Measurements from ENCODE around the gene CSRP2.

The CSRP2 gene

GRCh38 chr12:76878899-76879709, at the start of gene CSRP2:
CSRP2 (minus strand) TSS chr12:76879019; CDS start chr12:76866260, 12,759 bp downstream.
- peak; percentile 41 for DNase-seq (ENCODE audit: extremely low read depth, low read depth)
- H3K4me3 ChIP-seq (replicated peaks; ENCODE audit: low read depth, low read length), result peak within 1 kb of the TSS; percentile 74
- TF ChIP-seq, protein P1, sequence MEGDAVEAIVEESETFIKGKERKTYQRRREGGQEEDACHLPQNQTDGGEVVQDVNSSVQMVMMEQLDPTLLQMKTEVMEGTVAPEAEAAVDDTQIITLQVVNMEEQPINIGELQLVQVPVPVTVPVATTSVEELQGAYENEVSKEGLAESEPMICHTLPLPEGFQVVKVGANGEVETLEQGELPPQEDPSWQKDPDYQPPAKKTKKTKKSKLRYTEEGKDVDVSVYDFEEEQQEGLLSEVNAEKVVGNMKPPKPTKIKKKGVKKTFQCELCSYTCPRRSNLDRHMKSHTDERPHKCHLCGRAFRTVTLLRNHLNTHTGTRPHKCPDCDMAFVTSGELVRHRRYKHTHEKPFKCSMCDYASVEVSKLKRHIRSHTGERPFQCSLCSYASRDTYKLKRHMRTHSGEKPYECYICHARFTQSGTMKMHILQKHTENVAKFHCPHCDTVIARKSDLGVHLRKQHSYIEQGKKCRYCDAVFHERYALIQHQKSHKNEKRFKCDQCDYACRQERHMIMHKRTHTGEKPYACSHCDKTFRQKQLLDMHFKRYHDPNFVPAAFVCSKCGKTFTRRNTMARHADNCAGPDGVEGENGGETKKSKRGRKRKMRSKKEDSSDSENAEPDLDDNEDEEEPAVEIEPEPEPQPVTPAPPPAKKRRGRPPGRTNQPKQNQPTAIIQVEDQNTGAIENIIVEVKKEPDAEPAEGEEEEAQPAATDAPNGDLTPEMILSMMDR (IDR thresholded peaks at IDR 0.05; ENCODE audit: low read depth, low read length, missing control alignments), result peak; percentile 16

GRCh38 chr12:76927170-76927784, 48.5 kb upstream of the CSRP2 start:
- TF ChIP-seq, protein P1 (IDR thresholded peaks at IDR 0.05; ENCODE audit: low read depth, low read length, missing control alignments), result peak; percentile 62
- no peak for DNase-seq (ENCODE audit: extremely low read depth, low read depth)
- no peak overlapping the region for H3K4me3 ChIP-seq (replicated peaks; ENCODE audit: low read depth, low read length)

DNA sequence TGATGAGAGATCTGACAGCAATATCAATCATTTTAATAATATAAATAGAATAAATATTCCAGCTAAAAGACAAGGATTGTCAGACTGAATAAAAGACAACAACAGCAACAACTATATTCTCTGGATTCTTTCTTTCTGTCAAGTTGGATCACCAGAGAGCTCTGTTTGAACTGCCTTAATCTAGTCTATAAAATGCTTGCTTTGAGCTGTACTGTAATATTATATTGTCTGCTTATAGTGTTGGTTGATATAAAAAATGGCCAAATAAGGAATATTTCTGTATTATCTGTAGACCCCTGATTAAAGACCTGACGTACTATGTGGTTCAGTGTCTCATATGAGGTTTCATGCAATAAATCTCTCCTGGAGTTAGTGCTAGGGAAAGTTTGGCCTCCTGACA, 46.3 kb upstream of the CSRP2 start:
- DNase-seq (ENCODE audit: extremely low read depth, low read depth), result no peak
- H3K4me3 ChIP-seq (replicated peaks; ENCODE audit: low read depth, low read length), result no peak overlapping the region
- TF ChIP-seq, protein P1 (IDR thresholded peaks at IDR 0.05; ENCODE audit: low read depth, low read length, missing control alignments), result no peak

GRCh38 chr12:76922866-76923265, 44.0 kb upstream of the CSRP2 start:
- no peak for DNase-seq (ENCODE audit: extremely low read depth, low read depth)
- no peak overlapping the region for H3K4me3 ChIP-seq (replicated peaks; ENCODE audit: low read depth, low read length)
- TF ChIP-seq, protein P1 (IDR thresholded peaks at IDR 0.05; ENCODE audit: low read depth, low read length, missing control alignments), result no peak

DNA sequence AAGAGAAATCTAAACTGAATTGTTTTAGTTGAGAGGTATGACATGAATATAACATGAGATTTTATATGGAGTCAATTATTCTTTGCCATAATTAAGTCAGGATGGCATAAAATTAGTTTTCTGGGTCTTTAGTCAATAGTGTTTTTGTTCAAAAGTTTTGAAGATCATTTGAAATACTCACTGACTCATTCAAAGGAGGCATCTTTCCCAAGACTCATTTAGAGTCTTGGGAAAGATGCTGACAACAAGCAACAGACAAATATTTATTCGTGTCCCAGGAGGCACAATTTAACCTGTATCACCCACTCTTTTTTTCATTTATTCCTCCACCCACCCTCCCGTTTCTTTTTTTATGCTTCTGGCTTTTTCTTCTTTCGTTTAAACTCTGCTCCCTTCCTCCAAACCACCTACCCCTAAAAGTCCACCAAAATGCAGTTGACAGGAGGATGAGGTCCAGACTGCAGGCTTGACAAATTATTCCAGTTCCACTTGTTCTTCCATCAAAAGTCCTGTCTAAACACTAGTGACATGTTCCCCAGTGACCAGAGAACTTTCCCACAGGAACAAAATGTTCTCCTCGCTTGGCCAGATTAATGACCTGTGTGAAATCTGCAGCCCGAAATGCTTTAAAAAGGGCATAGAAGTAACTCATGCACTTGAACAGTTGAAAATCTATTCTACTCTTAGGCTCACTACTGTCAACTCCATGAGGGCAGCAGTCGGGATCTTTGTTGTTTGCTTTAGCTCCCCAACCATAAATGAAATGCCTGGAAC, 43.3 kb upstream of the CSRP2 start:
- no peak overlapping the region for H3K4me3 ChIP-seq (replicated peaks; ENCODE audit: low read depth, low read length)
- TF ChIP-seq, protein P1 (IDR thresholded peaks at IDR 0.05; ENCODE audit: low read depth, low read length, missing control alignments), result no peak
- DNase-seq (ENCODE audit: extremely low read depth, low read depth), result no peak

- TF ChIP-seq, protein P1 (IDR thresholded peaks at IDR 0.05; ENCODE audit: low read depth, low read length, missing control alignments), result no peak
- no peak for DNase-seq (ENCODE audit: extremely low read depth, low read depth)
- no peak overlapping the region for H3K4me3 ChIP-seq (replicated peaks; ENCODE audit: low read depth, low read length)
Measured at GRCh38 chr12:76921100-76921471, 42.3 kb upstream of the CSRP2 start.
